GM12878 (cell line): ENCODE data around the gene RAC3. TPM values are rescaled to one million over a fixed set of nuclear protein-coding genes. Genes with fewer than 3 reads are reported as not detected.
A peak's percentile ranks its signal among the peaks of the same experiment; 100 is the strongest.

ENCODE experiments used
- BCL11A ChIP-seq: IDR thresholded peaks from 2 replicates; pipeline ENCODE4 v1.6.1; 2011; ENCODE audit warnings: low read depth, low read length
- EED ChIP-seq: sonication (generic); IDR thresholded peaks from 2 replicates; pipeline ENCODE4 v1.6.1; 2016; ENCODE audit warnings: antibody characterized with exemption, low read depth
- EGR1 ChIP-seq, 2 experiments: IDR thresholded peaks; 1 replicate in 1 of 2; 2 replicates in 1 of 2; pipeline ENCODE4 v1.6.1; 2011 to 2012; ENCODE audit warnings: low read depth in 2 of 2, low read length in 2 of 2, borderline replicate concordance in 1 of 2, mild to moderate bottlenecking in 1 of 2, moderate library complexity in 1 of 2
- FOS ChIP-seq: IDR thresholded peaks from 3 replicates; pipeline ENCODE4 v1.6.1; 2011; ENCODE audit warnings: borderline replicate concordance; ENCODE audit not compliant: insufficient read length; ENCODE audit errors: extremely low read depth
- GATAD2B ChIP-seq: fragments of 450-650 bp; conservative IDR thresholded peaks from 2 replicates; pipeline ENCODE4 v1.6.1; 2017; ENCODE audit warnings: low read depth, mild to moderate bottlenecking, moderate library complexity
- KLF5 ChIP-seq: fragments of 450-650 bp; IDR thresholded peaks from 2 replicates; pipeline ENCODE4 v1.6.1; 2014; ENCODE audit warnings: mild to moderate bottlenecking; ENCODE audit not compliant: partially characterized antibody
- MTA3 ChIP-seq: IDR thresholded peaks from 2 replicates; pipeline ENCODE4 v1.6.1; 2012; ENCODE audit warnings: low read length, inconsistent platforms, borderline replicate concordance
- MXI1 ChIP-seq: fragments of 150-350 bp; IDR thresholded peaks from 2 replicates; pipeline ENCODE4 v1.6.1; 2011; ENCODE audit warnings: low read depth, mild to moderate bottlenecking, inconsistent platforms, low read length, improper control_type of control experiment
- MYC ChIP-seq: IDR thresholded peaks from 2 replicates; pipeline ENCODE4 v1.6.1; 2011; ENCODE audit warnings: mild to moderate bottlenecking, low read length, moderate library complexity, inconsistent platforms; ENCODE audit not compliant: insufficient read depth, insufficient replicate concordance, insufficient read length, severe bottlenecking
- NFYB ChIP-seq: IDR thresholded peaks from 2 replicates; pipeline ENCODE4 v1.6.1; 2011; ENCODE audit warnings: low read depth, mild to moderate bottlenecking, low read length, improper control_type of control experiment, moderate library complexity; ENCODE audit not compliant: insufficient read depth
- NR2C2 ChIP-seq: IDR thresholded peaks from 2 replicates; pipeline ENCODE4 v1.6.1; 2011; ENCODE audit warnings: borderline replicate concordance, low read depth; ENCODE audit not compliant: control insufficient read depth, insufficient read length
- RB1 ChIP-seq: fragments of 450-650 bp; formaldehyde crosslinking; IDR thresholded peaks from 2 replicates; pipeline ENCODE4 v1.6.1; 2017; ENCODE audit warnings: mild to moderate bottlenecking, borderline replicate concordance
- SMAD1 ChIP-seq: fragments of 450-650 bp; IDR thresholded peaks from 2 replicates; pipeline ENCODE4 v1.6.1; 2018; ENCODE audit warnings: mild to moderate bottlenecking, low read depth; ENCODE audit not compliant: partially characterized antibody
- SREBF2 ChIP-seq: IDR thresholded peaks from 2 replicates; pipeline ENCODE4 v1.6.1; 2012; ENCODE audit warnings: mild to moderate bottlenecking, low read length
- TCF12 ChIP-seq: IDR thresholded peaks from 2 replicates; pipeline ENCODE4 v1.6.1; 2011; ENCODE audit warnings: low read depth, mild to moderate bottlenecking, low read length
- YY1 ChIP-seq: IDR thresholded peaks from 2 replicates; pipeline ENCODE4 v1.6.1; 2011; ENCODE audit warnings: low read depth, mild to moderate bottlenecking, low read length
- ZBED1 ChIP-seq: IDR thresholded peaks from 2 replicates; pipeline ENCODE4 v1.6.1; 2016; ENCODE audit warnings: borderline replicate concordance
- polyA plus RNA-seq, 11 experiments: library from polyadenylated mRNA; depleted of rRNA in 4 of 11; unstranded in 6 of 11; stranded (reverse) in 5 of 11; fragments of >200 nt; fragmentation: Nextera tagmentation in 4 of 11; fragmentation: Illumina TruSeq in 1 of 11; extraction: Ambion mirVana in 4 of 11; extraction: Trizol in 1 of 11; gene quantifications; 1 replicate in 1 of 11; 2 replicates in 10 of 11; pipeline versions ENCODE4 v1.2.1 to v1.2.3, GENCODE V29; 2011 to 2016; ENCODE audit warnings: inconsistent platforms in 2 of 11, missing spikeins in 2 of 11, low read depth in 1 of 11
- total RNA-seq, 4 experiments: library from RNA; depleted of rRNA in 3 of 4; stranded (reverse); fragments of >200 nt in 3 of 4; fragmentation: Illumina TruSeq in 1 of 4; extraction: Trizol in 1 of 4; gene quantifications; 2 replicates each; pipeline versions ENCODE4 v1.2.1 to v1.2.3, GENCODE V29; 2013 to 2021
- TF ChIP-seq, protein P1 (sequence below): fragments of 450-650 bp; IDR thresholded peaks from 2 replicates; pipeline ENCODE4 v1.6.1; 2017; ENCODE audit warnings: mild to moderate bottlenecking, moderate library complexity
- TF ChIP-seq, protein P2 (sequence below): fragments of 450-650 bp; IDR thresholded peaks from 2 replicates; pipeline ENCODE4 v1.6.1; 2016; ENCODE audit warnings: mild to moderate bottlenecking
- TF ChIP-seq, protein P3 (sequence below): IDR thresholded peaks from 2 replicates; pipeline ENCODE4 v1.6.1; 2011; ENCODE audit warnings: low read depth, mild to moderate bottlenecking, low read length, moderate library complexity, borderline replicate concordance; ENCODE audit errors: extremely low read depth
- TF ChIP-seq, protein P4 (sequence below): fragments of 450-650 bp; conservative IDR thresholded peaks from 2 replicates; pipeline ENCODE4 v1.6.1; 2017; ENCODE audit warnings: mild to moderate bottlenecking, moderate library complexity

The RAC3 gene
- total and polyA plus RNA-seq, 10 of the 15 experiments (the other 5 are each of a cell fraction or from before 2014, with no cell fraction given), result 0.11 to 32.9 (median 6.7) TPM

DNA sequence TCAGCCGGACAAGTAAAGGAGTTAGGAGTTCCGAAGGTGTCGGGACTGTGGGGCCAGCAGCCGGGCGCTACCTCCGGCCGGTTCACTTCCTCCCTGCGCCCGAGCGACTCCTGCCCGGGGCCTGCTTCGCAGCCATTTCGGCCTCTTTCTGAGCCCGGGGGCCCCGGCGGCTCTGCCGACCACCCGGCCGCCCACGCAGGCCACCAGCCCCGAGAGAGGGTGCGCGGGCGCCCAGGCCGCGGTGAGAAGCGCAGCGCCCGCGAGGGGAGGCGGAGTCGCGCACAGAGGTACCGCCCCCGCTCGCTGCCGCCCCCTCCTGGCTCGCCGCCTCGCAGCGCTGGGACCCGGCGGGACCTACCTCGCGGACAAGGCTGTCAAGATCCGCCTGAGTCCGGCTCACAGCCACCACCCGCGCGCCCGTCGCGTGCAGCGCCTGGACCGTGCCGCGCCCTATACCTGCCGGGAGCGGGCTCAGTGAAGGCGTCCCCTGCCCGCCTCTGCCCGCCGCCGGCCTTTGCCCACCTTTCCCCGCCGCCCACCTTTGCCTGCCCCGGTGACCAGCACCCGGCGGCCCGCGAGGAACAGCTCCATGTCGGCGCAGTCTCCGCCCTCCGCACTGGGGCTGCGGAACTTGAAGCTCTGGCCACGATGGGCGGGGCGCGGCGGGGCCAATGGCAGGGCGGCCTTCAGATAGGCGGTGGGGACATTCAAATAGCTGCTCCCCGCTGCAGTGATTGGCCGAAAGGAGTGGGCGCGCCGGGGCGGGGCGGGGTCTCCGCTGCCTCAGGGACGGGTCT, 5.8 kb downstream of the RAC3 start, which contains the start of gene DCXR (continued):
- TF ChIP-seq KLF5 (peak; percentile 66), NFYB (peak; percentile 91), MXI1 (peak; percentile 78), RB1 (peak; percentile 84; the same call in 1 of the 2 replicates), EED (no peak), SMAD1 (no peak), TCF12 (no peak), BCL11A (no peak), MYC (peak; percentile 46), EGR1 (IDR thresholded peaks at IDR 0.05; ENCODE audit: borderline replicate concordance in 1 of 2, low read depth in 2 of 2, low read length in 2 of 2) (peak in 1 of 2 experiments; percentile 96; a peak in 2 of 3 replicates), ZBED1 (no peak), SREBF2 (no peak), GATAD2B (peak; percentile 97), MTA3 (no peak), FOS (no peak), NR2C2 (no peak), YY1 (peak; percentile 85)
- TF ChIP-seq, protein P1, sequence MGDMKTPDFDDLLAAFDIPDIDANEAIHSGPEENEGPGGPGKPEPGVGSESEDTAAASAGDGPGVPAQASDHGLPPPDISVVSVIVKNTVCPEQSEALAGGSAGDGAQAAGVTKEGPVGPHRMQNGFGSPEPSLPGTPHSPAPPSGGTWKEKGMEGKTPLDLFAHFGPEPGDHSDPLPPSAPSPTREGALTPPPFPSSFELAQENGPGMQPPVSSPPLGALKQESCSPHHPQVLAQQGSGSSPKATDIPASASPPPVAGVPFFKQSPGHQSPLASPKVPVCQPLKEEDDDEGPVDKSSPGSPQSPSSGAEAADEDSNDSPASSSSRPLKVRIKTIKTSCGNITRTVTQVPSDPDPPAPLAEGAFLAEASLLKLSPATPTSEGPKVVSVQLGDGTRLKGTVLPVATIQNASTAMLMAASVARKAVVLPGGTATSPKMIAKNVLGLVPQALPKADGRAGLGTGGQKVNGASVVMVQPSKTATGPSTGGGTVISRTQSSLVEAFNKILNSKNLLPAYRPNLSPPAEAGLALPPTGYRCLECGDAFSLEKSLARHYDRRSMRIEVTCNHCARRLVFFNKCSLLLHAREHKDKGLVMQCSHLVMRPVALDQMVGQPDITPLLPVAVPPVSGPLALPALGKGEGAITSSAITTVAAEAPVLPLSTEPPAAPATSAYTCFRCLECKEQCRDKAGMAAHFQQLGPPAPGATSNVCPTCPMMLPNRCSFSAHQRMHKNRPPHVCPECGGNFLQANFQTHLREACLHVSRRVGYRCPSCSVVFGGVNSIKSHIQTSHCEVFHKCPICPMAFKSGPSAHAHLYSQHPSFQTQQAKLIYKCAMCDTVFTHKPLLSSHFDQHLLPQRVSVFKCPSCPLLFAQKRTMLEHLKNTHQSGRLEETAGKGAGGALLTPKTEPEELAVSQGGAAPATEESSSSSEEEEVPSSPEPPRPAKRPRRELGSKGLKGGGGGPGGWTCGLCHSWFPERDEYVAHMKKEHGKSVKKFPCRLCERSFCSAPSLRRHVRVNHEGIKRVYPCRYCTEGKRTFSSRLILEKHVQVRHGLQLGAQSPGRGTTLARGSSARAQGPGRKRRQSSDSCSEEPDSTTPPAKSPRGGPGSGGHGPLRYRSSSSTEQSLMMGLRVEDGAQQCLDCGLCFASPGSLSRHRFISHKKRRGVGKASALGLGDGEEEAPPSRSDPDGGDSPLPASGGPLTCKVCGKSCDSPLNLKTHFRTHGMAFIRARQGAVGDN, result peak; percentile 88
- TF ChIP-seq, protein P2, sequence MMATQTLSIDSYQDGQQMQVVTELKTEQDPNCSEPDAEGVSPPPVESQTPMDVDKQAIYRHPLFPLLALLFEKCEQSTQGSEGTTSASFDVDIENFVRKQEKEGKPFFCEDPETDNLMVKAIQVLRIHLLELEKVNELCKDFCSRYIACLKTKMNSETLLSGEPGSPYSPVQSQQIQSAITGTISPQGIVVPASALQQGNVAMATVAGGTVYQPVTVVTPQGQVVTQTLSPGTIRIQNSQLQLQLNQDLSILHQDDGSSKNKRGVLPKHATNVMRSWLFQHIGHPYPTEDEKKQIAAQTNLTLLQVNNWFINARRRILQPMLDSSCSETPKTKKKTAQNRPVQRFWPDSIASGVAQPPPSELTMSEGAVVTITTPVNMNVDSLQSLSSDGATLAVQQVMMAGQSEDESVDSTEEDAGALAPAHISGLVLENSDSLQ, result peak; percentile 92
- TF ChIP-seq, protein P3, sequence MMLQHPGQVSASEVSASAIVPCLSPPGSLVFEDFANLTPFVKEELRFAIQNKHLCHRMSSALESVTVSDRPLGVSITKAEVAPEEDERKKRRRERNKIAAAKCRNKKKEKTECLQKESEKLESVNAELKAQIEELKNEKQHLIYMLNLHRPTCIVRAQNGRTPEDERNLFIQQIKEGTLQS, result no peak
- TF ChIP-seq, protein P4, sequence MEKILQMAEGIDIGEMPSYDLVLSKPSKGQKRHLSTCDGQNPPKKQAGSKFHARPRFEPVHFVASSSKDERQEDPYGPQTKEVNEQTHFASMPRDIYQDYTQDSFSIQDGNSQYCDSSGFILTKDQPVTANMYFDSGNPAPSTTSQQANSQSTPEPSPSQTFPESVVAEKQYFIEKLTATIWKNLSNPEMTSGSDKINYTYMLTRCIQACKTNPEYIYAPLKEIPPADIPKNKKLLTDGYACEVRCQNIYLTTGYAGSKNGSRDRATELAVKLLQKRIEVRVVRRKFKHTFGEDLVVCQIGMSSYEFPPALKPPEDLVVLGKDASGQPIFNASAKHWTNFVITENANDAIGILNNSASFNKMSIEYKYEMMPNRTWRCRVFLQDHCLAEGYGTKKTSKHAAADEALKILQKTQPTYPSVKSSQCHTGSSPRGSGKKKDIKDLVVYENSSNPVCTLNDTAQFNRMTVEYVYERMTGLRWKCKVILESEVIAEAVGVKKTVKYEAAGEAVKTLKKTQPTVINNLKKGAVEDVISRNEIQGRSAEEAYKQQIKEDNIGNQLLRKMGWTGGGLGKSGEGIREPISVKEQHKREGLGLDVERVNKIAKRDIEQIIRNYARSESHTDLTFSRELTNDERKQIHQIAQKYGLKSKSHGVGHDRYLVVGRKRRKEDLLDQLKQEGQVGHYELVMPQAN, result peak; percentile 96
